Measurements from ENCODE around the gene SPNS1.
"Not testable (repeated sequence)": the region's sequence is repeated elsewhere in the genome, so short reads cannot be mapped to it uniquely, and the experiment has no call there.

SPNS1 gene

DNA sequence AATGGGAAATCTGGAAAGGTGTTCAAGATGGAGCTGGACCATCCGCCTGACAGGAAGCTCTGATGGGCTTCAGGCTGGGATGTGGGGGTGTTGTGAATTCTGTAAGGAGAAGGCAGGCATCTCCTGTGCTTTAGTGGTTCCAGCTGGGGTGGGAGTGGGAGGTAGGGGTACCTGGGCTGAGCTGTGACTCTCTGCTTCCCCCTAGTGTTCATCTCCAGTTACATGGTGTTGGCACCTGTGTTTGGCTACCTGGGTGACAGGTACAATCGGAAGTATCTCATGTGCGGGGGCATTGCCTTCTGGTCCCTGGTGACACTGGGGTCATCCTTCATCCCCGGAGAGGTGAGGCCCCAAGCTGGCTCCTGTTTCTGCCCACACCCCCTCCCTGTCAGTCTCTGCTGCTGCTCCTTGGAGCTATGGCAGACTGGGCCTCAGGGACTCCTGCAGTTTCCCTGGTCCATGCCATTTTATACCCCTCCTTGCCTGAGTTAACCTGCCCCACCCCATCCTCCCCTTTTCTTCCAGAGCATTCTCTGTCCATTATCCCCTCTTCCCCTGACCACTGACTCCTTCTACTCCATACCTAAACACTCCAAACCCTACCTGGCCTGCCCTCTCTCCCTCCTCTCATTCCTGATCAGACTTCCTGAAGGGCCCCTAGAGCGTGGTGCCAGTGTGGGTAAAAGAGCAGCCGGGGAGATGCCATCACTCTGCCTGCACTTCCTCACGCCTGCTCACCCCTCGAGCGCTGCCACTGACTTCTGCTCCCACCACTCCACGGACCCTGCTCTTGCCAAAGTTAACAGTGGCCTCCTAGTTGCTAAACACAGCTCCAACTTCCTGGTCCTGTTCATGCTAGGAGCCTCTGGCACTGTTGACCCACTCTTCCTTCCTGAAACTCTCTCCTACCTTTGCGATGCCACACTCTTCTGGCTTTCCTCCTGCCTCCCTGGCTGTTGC lies 3.4 kb downstream of the SPNS1 start:
- DNase-seq: peak in 1 of 2 experiments; percentile 23
- no peak for TF ChIP-seq POLR2A (IDR thresholded peaks at IDR 0.05; ENCODE audit: low read length)
- no peak for TF ChIP-seq GATA1 (IDR thresholded peaks at IDR 0.05; ENCODE audit: low read depth, low read length)

DNA sequence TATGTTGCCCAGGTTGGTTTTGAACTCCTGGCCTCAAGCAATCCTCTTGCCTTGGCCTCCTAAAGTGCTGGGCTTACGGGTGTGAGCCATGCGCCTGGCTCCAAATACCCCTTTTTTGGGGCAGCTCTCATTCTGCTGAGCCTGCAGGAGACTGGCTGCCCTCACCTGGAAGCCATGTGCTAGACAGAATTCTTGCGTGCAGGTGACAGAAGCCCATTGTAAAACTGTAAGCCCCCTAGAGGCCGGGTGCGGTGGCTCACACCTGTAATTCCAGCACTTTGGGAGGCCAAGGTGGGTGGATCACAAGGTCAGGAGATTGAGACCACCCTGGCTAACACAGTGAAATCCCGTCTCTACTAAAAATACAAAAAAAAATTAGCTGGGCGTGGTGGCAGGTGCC lies 5.8 kb downstream of the SPNS1 start:
- not testable (repeated sequence) for DNase-seq

DNA sequence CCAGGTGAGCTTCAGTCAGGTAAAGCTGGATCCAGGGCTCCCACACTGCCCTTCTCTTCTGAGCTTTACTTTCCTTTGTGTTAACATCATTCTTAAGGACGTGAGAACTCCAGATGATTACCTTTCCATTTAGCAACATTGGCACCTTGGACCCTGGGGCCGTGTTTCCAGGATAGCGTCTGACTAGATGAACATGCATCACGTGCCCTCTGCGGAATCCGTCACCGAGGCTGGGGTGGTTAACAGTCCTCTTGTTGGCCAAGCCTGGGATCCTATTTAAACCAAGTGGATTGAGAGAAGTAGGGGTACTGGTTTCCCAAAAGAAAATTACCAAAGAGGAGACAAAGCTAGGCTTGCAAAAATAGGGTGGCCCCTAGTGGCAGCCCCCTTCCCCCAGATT lies 6.4 kb downstream of the SPNS1 start:
- no peak for TF ChIP-seq GATA1 (IDR thresholded peaks at IDR 0.05; ENCODE audit: low read depth, low read length)
- TF ChIP-seq POLR2A (IDR thresholded peaks at IDR 0.05; ENCODE audit: low read length): no peak
- DNase-seq: no peak

DNA sequence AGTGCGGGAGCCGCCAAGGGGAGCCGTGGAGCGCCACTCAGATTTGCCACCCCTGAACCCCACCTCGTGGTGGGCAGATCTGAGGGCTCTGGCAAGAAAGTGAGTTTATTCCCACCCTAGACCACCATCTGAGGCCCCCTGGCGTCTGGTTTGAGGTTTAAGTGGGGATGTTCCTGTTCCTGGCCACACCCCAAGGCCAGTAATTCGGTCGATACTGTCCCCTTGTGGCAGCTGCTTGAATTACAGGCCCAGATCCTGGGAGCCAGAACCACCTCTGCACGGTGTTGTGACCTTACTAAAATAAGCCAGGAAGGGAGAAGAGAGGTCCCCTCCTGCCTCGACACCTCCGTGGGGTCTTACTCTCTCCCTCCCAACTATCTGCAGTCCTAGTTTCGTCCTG lies 6.9 kb downstream of the SPNS1 start:
- TF ChIP-seq POLR2A (IDR thresholded peaks at IDR 0.05; ENCODE audit: low read length) (no peak), GATA1 (IDR thresholded peaks at IDR 0.05; ENCODE audit: low read depth, low read length) (no peak)
- peak; percentile 73 to 75 for DNase-seq

DNA sequence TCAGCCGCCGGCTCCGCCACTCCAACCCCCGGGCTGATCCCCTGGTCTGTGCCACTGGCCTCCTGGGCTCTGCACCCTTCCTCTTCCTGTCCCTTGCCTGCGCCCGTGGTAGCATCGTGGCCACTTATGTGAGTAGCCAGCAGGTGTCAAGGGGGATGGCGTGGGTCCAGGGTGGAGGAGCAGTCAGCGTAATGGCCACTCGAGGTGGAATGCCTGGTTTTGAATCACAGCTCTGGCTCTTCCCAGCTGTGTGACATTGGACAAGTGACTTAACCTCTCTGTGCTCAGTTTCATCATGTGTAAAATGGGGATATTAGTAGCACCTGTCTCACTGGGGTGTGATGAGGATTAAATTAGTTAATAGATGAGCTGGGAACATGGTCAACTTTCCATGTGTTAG lies 7.8 kb downstream of the SPNS1 start:
- DNase-seq: no peak
- no peak for TF ChIP-seq POLR2A (IDR thresholded peaks at IDR 0.05; ENCODE audit: low read length)

DNA sequence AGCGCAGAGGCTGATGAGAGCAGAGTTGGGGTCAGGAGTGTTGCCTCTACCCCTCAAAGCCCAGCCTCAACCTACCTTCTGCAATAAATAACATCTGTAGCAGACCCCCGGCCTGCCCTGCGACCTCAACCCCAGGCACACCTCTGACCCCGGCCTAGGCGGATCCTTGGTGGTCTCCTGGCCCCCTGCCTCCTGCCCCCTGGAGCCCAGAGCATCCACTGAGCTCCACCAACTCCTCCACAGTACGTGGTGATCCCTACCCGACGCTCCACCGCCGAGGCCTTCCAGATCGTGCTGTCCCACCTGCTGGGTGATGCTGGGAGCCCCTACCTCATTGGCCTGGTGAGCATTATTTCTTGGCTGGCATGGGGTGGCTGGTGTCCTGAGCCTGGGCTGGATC lies 8.4 kb downstream of the SPNS1 start:
- no peak for DNase-seq
- TF ChIP-seq POLR2A (IDR thresholded peaks at IDR 0.05; ENCODE audit: low read length) (no peak), GATA1 (IDR thresholded peaks at IDR 0.05; ENCODE audit: low read depth, low read length) (no peak)

DNA sequence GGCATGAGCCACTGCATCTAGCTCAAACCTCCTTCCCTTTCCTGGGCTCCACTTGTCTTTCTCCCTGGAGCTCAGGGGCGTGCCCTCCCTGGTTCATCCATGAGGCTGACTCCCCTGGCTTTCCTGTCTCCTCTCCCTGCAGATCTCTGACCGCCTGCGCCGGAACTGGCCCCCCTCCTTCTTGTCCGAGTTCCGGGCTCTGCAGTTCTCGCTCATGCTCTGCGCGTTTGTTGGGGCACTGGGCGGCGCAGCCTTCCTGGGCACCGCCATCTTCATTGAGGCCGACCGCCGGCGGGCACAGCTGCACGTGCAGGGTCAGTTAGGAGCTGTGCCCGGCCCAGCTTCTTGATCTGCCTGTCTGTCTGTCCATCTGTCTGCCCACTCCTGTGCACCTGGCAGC lies 9.1 kb downstream of the SPNS1 start:
- DNase-seq: no peak
- no peak for TF ChIP-seq GATA1 (IDR thresholded peaks at IDR 0.05; ENCODE audit: low read depth, low read length)
- TF ChIP-seq POLR2A (IDR thresholded peaks at IDR 0.05; ENCODE audit: low read length): no peak

DNA sequence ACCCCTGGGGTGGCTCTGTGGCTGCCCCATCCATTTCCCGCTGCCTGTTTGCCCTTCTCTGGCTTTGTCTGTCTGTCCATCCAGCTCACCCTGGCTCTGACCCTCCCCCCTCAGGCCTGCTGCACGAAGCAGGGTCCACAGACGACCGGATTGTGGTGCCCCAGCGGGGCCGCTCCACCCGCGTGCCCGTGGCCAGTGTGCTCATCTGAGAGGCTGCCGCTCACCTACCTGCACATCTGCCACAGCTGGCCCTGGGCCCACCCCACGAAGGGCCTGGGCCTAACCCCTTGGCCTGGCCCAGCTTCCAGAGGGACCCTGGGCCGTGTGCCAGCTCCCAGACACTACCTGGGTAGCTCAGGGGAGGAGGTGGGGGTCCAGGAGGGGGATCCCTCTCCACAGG lies 9.5 kb downstream of the SPNS1 start:
- no peak for DNase-seq
- TF ChIP-seq GATA1 (IDR thresholded peaks at IDR 0.05; ENCODE audit: low read depth, low read length) (no peak), POLR2A (IDR thresholded peaks at IDR 0.05; ENCODE audit: low read length) (no peak)

DNA sequence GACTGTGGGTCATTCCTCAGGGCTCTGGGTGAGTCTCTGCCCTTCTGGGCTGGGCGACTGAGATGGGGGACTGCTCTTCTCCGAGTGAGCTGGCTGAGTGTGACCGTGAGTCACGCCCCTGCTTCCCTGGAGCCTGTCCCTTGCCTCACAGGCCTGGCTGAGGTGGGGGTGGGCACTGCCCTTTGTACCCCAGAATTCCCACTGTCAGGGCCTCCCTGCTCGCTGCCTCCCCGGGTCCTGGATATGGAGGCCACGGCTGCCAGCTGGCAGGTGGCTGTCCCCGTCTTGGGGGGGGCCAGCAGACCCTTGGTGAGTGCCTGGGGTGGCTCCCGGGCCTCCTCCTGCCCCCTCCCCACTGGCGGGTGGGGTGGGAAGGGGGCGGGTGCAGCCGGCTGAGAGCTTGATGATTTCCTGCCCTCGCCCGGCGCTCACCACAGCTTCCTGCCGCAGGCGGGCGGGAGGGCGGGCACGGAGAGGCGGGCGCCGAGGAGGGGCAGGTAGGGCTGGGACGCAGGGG lies 10.1 kb downstream of the SPNS1 start, which contains the start of gene LAT:
Gene LAT, plus strand, starts transcription at position 434 of the 517 bp plus-strand sequence. CDS start 366 bp downstream, outside the sequence.
- no peak for DNase-seq
- TF ChIP-seq GATA1 (IDR thresholded peaks at IDR 0.05; ENCODE audit: low read depth, low read length) (no peak), POLR2A (IDR thresholded peaks at IDR 0.05; ENCODE audit: low read length) (peak; percentile 51)

DNA sequence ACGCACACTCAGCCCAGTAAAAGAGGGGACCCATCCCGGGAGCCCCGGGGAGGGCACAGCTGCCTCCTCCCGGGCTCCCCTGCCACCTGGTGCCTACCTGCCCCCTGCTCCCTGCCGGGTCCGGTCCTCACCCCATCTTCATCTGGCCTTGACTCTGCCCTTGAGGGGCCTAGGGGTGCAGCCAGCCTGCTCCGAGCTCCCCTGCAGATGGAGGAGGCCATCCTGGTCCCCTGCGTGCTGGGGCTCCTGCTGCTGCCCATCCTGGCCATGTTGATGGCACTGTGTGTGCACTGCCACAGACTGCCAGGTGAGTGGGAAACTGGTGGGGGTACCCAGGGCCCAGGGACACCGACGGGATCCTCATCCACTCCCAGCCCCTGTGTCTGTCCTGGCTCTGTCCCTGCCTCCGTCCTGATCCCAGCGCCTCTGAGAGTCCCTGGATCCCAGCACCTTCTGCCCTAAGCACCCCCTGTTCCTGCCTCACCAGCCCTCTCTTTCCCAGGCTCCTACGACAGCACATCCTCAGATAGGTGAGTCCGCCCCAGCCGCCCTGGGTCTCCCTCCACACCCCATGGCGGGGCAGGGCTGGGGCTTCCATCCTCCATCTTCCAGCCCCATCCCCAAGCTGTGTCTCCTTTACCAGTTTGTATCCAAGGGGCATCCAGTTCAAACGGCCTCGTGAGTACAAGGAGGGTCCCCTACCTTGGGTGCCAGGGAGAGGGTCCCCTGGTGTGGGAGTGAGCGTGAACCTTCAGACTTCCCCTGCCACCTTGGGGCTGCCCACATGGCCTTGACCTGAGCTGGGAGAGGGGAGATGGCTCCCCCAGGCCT lies 10.8 kb downstream of the SPNS1 start:
- no peak for DNase-seq
- no peak for TF ChIP-seq GATA1 (IDR thresholded peaks at IDR 0.05; ENCODE audit: low read depth, low read length)
- no peak for TF ChIP-seq POLR2A (IDR thresholded peaks at IDR 0.05; ENCODE audit: low read length)

DNA sequence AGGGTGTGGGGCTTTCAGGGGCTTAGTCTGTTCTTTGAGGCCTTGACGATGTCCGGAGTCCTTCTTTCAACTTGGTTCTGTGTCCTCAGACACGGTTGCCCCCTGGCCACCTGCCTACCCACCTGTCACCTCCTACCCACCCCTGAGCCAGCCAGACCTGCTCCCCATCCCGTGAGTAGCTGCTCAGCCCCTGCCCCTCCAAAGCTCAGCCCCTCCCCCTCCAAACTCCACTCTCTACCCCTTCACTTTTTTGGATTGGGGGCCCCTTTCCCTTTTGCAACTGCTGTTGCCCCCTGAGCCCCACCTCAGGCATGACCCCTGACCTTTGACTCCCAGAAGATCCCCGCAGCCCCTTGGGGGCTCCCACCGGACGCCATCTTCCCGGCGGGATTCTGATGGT lies 11.5 kb downstream of the SPNS1 start:
- DNase-seq: no peak
- no peak for TF ChIP-seq GATA1 (IDR thresholded peaks at IDR 0.05; ENCODE audit: low read depth, low read length)
- TF ChIP-seq POLR2A (IDR thresholded peaks at IDR 0.05; ENCODE audit: low read length): no peak

DNA sequence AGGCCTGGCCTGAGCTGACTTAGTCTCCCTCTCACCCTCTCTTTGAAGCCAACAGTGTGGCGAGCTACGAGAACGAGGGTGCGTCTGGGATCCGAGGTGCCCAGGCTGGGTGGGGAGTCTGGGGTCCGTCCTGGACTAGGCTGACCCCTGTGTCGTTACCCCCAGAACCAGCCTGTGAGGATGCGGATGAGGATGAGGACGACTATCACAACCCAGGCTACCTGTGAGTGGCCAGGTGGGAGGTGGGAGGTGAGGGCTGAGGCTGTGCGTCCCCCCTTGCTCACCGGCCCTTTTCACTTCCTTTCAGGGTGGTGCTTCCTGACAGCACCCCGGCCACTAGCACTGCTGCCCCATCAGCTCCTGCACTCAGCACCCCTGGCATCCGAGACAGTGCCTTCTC lies 11.9 kb downstream of the SPNS1 start:
- TF ChIP-seq POLR2A (IDR thresholded peaks at IDR 0.05; ENCODE audit: low read length): no peak
- no peak for TF ChIP-seq GATA1 (IDR thresholded peaks at IDR 0.05; ENCODE audit: low read depth, low read length)
- DNase-seq: no peak

DNA sequence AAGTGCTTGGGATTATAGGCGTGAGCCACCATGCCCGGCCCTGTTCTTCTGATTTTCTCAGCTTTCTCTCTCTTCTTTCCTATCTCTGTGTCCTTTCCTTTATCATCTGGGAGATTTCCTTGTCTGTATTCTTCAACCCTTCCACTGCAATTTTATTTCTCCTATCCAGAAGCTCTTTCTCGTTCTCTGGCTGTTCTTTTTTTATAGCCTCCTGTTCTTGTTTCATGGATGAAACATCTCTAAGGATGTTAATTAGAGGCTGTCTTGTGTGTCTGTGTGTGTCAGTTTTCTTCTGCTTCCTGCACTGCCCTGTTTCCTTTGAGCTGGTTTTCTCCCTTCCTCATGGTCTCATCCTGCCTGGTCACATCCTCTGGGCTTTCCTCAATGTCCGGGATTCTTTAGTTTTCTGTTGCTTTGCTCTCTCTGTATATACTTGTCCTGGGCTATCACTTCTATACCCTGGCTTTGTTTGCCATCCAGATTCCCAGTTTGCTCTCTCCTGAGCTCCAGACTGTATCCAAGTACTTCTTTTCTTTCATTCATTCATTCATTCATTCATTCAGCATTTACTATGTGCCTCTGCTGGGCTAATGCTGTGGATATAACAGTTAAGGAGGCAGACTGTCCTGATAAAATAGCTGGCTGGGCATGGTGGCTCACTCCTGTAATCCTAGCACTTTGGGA lies 12.7 kb downstream of the SPNS1 start:
- no peak for DNase-seq
- TF ChIP-seq POLR2A (IDR thresholded peaks at IDR 0.05; ENCODE audit: low read length) (no peak), GATA1 (IDR thresholded peaks at IDR 0.05; ENCODE audit: low read depth, low read length) (no peak)

DNA sequence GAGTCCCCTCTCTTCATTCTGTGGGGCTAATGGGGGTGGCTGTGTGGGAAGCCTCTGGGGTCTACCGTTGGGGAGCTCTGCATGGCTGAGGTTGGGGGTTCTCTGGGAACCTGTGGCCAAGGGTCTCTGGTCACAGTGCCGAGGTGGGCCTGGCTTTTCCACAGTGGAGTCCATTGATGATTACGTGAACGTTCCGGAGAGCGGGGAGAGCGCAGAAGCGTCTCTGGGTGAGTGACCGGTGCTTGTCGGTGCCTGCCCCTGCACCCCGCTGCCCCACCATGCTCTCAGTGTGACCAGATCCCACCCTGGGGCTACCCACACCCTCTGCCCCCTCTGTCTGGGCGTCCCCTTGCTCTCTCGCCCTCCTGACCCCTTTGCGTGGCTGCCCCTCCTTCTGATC lies 14.8 kb downstream of the SPNS1 start:
- DNase-seq: no peak
- TF ChIP-seq POLR2A (IDR thresholded peaks at IDR 0.05; ENCODE audit: low read length) (no peak), GATA1 (IDR thresholded peaks at IDR 0.05; ENCODE audit: low read depth, low read length) (no peak)
